Prostate gland (tissue), 2 donors: Measurements from ENCODE around the gene C11orf68. TPM values are rescaled to one million over a fixed set of nuclear protein-coding genes. Genes with fewer than 3 reads are reported as not detected.

ENCODE experiments used
- DNase-seq: peaks from one replicate; pipeline ENCODE4 v3.0.0-alpha.2; 2019; ENCODE audit warnings: low spot score
- H3K27ac ChIP-seq, 2 donors: fragments of 200-600 bp; sonication (generic); 2 replicates each; pipeline ENCODE4 v1.5.1; 2017 to 2019
- H3K27me3 ChIP-seq: fragments of 200-600 bp; sonication (generic); replicated peaks from 2 replicates; pipeline ENCODE4 v1.5.1; 2019; ENCODE audit not compliant: insufficient read depth
- H3K36me3 ChIP-seq, 2 donors: fragments of 200-600 bp; sonication (generic); 1 replicate in 1 of 2; 2 replicates in 1 of 2; pipeline versions ENCODE4 v1.5.1 to v1.8.1; 2017 to 2019
- H3K4me1 ChIP-seq: fragments of 200-600 bp; sonication (generic); replicated peaks from 2 replicates; pipeline ENCODE4 v1.5.1; 2019
- H3K4me3 ChIP-seq, 2 donors: fragments of 200-600 bp; sonication (generic); 2 replicates each; pipeline ENCODE4 v1.5.1; 2017 to 2019
- H3K9me3 ChIP-seq: fragments of 200-600 bp; sonication (generic); 2 replicates; pipeline ENCODE4 v1.5.1; 2017
- CTCF ChIP-seq, 4 experiments: fragments of 200-600 bp in 2 of 4; fragments of 450-650 bp in 2 of 4; sonication (generic) in 2 of 4; IDR thresholded peaks; 1 replicate in 3 of 4; 2 replicates in 1 of 4; pipeline ENCODE4 v1.5.1; 2016 to 2019; ENCODE audit warnings: antibody characterized with exemption in 4 of 4, mild to moderate bottlenecking in 2 of 4, moderate library complexity in 2 of 4
- POLR2A ChIP-seq: fragments of 450-650 bp; IDR thresholded peaks from one replicate; pipeline ENCODE4 v1.6.1; 2016; ENCODE audit warnings: antibody characterized with exemption, mild to moderate bottlenecking
- POLR2AphosphoS5 ChIP-seq: sonication (generic); formaldehyde crosslinking; IDR thresholded peaks from one replicate; pipeline ENCODE4 v1.6.1; 2017; ENCODE audit warnings: antibody characterized with exemption
- WGBS: methylation state at CpG from one replicate; pipeline ENCODE4 v1.1.5; 2018; 5-methylcytosine and 5-hydroxymethylcytosine counted together
- intact Hi-C: fragments of 100-400 bp; cut with DNase I; formaldehyde crosslinking; loops from one replicate; pipeline ENCODE4 v1.14.2; 2022
- total RNA-seq, 2 donors: library from RNA; depleted of rRNA; stranded (reverse); fragments of >200 nt; gene quantifications; one replicate each; pipeline ENCODE4 v1.1.0, GENCODE V29; 2016

Gene C11orf68
- total RNA-seq, 2 donors from 2014 or later, result 30.1 to 54.6 TPM

GRCh38 chr11:65880027-65880426 is 38.8 kb downstream of the C11orf68 start:
- Histone ChIP-seq H3K4me1 (no peaks in the 10 kb centered on the region), H3K27ac (no peak overlapping the region), H3K27me3 (no peaks in the 10 kb centered on the region), H3K9me3 (no peaks in the 10 kb centered on the region), H3K4me3 (no peak overlapping the region), H3K36me3 (no peaks in the 10 kb centered on the region)
- 70% methylated on average over 7 of the region's 7 CpGs for WGBS
- intact Hi-C loops, result no loop called here
- no peak for DNase-seq
- TF ChIP-seq POLR2AphosphoS5 (no peak), POLR2A (no peak), CTCF (IDR thresholded peaks at IDR 0.05) (no peak)

DNA sequence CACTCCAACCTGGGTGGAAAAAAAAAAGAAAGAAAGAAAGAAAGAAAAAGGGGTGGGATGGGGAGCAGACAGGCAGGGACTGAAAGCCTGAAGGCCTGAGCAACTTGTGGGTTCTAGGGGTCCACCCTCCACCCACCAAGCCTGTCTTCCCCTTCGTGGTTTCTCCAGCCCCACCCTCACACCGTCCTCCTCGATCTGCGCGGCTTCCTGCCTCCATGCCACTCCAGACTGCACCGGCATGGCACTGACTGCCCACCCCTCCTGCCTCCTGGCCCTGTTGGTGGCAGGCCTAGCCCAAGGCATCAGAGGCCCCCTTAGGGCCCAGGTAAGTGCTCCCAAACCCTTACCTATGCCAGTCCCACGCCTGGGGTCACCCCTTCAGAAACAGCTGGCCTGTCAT is 39.2 kb downstream of the C11orf68 start, which contains the start of gene CTSW:
TSS of gene CTSW (plus strand) at position 221 of the 400 bp plus-strand sequence. CDS start at position 239, 18 bp downstream.
- no peak within 1 kb of the TSS for H3K4me3 ChIP-seq
- H3K4me1 ChIP-seq, result no peaks in the 10 kb centered on the region
- 40% methylated on average over 7 of the region's 7 CpGs for WGBS
- DNase-seq, result no peak
- no peaks in the 10 kb centered on the region for H3K27me3 ChIP-seq
- H3K36me3 ChIP-seq, result no peaks in the 10 kb centered on the region
- no peak within 1 kb of the TSS for H3K27ac ChIP-seq
- TF ChIP-seq CTCF (IDR thresholded peaks at IDR 0.05) (no peak), POLR2AphosphoS5 (no peak), POLR2A (no peak)
- intact Hi-C loops, result no loop called here
- H3K9me3 ChIP-seq, result no peaks in the 10 kb centered on the region

- peak; percentile 98 for TF ChIP-seq POLR2AphosphoS5
- TF ChIP-seq POLR2A, result peak; percentile 93
- TF ChIP-seq CTCF (IDR thresholded peaks at IDR 0.05), result peak in 1 of 4 experiments; percentile 24
- WGBS, result 7% methylated on average over 54 of the region's 54 CpGs
- peak; percentile 94 for DNase-seq
- intact Hi-C loops, result loop anchor here (2.0 kb wide), 1 partner anchor 15 kb away; the partner anchor contains the start of gene CFL1
- H3K27me3 ChIP-seq, result no peaks in the 10 kb centered on the region
- no peaks in the 10 kb centered on the region for H3K36me3 ChIP-seq
- H3K4me3 ChIP-seq, result peak overlapping the region; percentile 50 to 52
- H3K27ac ChIP-seq, result peak overlapping the region; percentile 87 to 92
- H3K4me1 ChIP-seq, result peaks cover 3% of the 10 kb centered on the region
- H3K9me3 ChIP-seq, result no peaks in the 10 kb centered on the region
These were observed 45.3 kb downstream of the C11orf68 start for GRCh38 chr11:65873318-65874156.

DNA sequence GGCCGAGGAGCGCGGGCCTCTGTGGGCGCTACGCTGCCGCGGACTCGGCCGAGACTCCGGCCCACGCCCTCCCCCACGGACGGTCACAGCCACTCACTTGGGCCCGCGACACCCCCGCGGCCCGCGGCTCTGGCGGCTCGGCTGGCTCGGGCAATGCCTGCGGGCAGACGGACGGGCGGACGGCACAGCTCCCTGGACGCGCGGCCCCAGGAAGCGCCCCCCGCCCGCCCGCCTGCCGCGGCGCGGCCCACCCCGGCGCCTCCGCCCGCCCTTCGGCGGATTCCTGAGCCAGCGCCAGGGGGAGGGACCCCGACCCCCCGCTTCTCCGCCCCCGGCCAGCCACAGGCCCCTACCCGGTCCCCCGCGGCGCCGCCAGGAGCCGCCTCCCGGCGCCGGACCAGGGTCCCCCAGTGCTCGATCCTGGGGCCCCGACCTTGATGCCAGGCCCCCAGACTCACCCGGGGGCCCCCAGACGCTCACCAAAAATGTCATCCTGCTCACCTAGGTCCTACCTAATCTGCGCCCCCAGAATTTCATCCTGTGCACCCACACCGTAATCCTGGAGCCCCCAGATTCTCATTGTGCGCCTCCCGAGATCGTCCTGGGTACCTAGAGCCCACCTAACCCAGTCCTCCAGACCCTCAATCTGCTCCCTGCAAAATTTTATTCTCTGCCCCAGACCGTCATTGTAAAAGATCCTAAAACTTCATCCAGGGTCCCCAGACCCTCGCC is 46.1 kb downstream of the C11orf68 start, which contains the start of gene EFEMP2:
TSS of gene EFEMP2 (minus strand) at position 215 of the 732 bp plus-strand sequence. CDS start 446 bp downstream, outside the sequence.
- Histone ChIP-seq H3K4me3 (peak within 1 kb of the TSS; percentile 50 to 52), H3K27ac (peak within 1 kb of the TSS; percentile 87 to 92), H3K27me3 (no peaks in the 10 kb centered on the region), H3K4me1 (peaks cover 3% of the 10 kb centered on the region), H3K9me3 (no peaks in the 10 kb centered on the region), H3K36me3 (no peaks in the 10 kb centered on the region)
- DNase-seq, result no peak
- 0% methylated on average over 12 of the region's 69 CpGs for WGBS
- no peak for TF ChIP-seq CTCF (IDR thresholded peaks at IDR 0.05)
- no peak for TF ChIP-seq POLR2A
- TF ChIP-seq POLR2AphosphoS5, result no peak
- intact Hi-C loops, result loop anchor here (2.0 kb wide), 1 partner anchor 14 kb away; the partner anchor contains the start of gene CFL1
